Astrocyte of the cerebellum (primary cell): Measurements from ENCODE around the gene TAGLN2.

Experiments used
- DNase-seq: peaks from one replicate; pipeline ENCODE4 v3.0.0-alpha.2; 2011; ENCODE audit warnings: low read depth
- H3K4me3 ChIP-seq: 2 replicates; pipeline ENCODE4 v1.5.1; 2011; ENCODE audit warnings: mild to moderate bottlenecking, low read depth, low read length, moderate library complexity
- in situ Hi-C: cut with HindIII; loops from 2 replicates; pipeline ENCODE4 v1.10.0; 2017; ENCODE audit warnings: low sequenced_read_pairs
- TF ChIP-seq, protein P1 (sequence below): IDR thresholded peaks from 2 replicates; pipeline ENCODE4 v1.5.1; 2012; ENCODE audit warnings: low read length, low read depth, moderate library complexity, mild to moderate bottlenecking; ENCODE audit errors: missing control alignments

TAGLN2 gene

GRCh38 chr1:159965263-159965662, 40.0 kb upstream of the TAGLN2 start:
- no peak for DNase-seq
- TF ChIP-seq, protein P1, sequence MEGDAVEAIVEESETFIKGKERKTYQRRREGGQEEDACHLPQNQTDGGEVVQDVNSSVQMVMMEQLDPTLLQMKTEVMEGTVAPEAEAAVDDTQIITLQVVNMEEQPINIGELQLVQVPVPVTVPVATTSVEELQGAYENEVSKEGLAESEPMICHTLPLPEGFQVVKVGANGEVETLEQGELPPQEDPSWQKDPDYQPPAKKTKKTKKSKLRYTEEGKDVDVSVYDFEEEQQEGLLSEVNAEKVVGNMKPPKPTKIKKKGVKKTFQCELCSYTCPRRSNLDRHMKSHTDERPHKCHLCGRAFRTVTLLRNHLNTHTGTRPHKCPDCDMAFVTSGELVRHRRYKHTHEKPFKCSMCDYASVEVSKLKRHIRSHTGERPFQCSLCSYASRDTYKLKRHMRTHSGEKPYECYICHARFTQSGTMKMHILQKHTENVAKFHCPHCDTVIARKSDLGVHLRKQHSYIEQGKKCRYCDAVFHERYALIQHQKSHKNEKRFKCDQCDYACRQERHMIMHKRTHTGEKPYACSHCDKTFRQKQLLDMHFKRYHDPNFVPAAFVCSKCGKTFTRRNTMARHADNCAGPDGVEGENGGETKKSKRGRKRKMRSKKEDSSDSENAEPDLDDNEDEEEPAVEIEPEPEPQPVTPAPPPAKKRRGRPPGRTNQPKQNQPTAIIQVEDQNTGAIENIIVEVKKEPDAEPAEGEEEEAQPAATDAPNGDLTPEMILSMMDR = no peak
- H3K4me3 ChIP-seq = no peak overlapping the region
- in situ Hi-C loops = no loop called here

GRCh38 chr1:159964144-159964543, 38.8 kb upstream of the TAGLN2 start:
- H3K4me3 ChIP-seq = no peak overlapping the region
- DNase-seq = no peak
- TF ChIP-seq, protein P1 = no peak
- in situ Hi-C loops = no loop called here

- no peak overlapping the region for H3K4me3 ChIP-seq
- in situ Hi-C loops = no loop called here
- no peak for DNase-seq
- TF ChIP-seq, protein P1 = no peak
Observed at GRCh38 chr1:159962176-159962575, 36.9 kb upstream of the TAGLN2 start.

- TF ChIP-seq, protein P1 = no peak
- no peak for DNase-seq
- no peak overlapping the region for H3K4me3 ChIP-seq
- in situ Hi-C loops = no loop called here
Observed at GRCh38 chr1:159961636-159962035, 36.3 kb upstream of the TAGLN2 start.

GRCh38 chr1:159960721-159961381, 35.5 kb upstream of the TAGLN2 start:
- TF ChIP-seq, protein P1 = no peak
- no peak for DNase-seq
- in situ Hi-C loops = no loop called here
- no peak overlapping the region for H3K4me3 ChIP-seq

GRCh38 chr1:159959451-159959850, 34.1 kb upstream of the TAGLN2 start:
- no peak for DNase-seq
- no peak overlapping the region for H3K4me3 ChIP-seq
- in situ Hi-C loops = no loop called here
- TF ChIP-seq, protein P1 = no peak
